Psoas muscle (tissue), 8 donors: ENCODE measurements around the gene BICRAL. TPM values are rescaled to one million over a fixed set of nuclear protein-coding genes. Genes with fewer than 3 reads are reported as not detected.

Source experiments
- ATAC-seq, 4 donors: fragments of 200-7000 bp; cut with Tn5 transposase; one replicate each; pipeline ENCODE4 v1.9.1; 2020; ENCODE audit warnings: moderate library complexity in 3 of 4, mild to moderate bottlenecking in 2 of 4
- DNase-seq, 2 donors: peaks; one replicate each; pipeline ENCODE4 v3.0.0-alpha.2; 2020
- H3K27ac ChIP-seq: fragments of 200-600 bp; one replicate; pipeline ENCODE4 v1.8.0; 2022
- H3K27me3 ChIP-seq, 3 donors: fragments of 200-600 bp in 1 of 3; one replicate each; pipeline versions ENCODE4 v1.6.1 to v1.8.0; 2013 to 2022; ENCODE audit warnings: low read length in 2 of 3, mild to moderate bottlenecking in 2 of 3, moderate library complexity in 1 of 3; ENCODE audit not compliant: insufficient read depth in 3 of 3
- H3K36me3 ChIP-seq, 2 donors: fragments of 200-600 bp in 1 of 2; one replicate each; pipeline versions ENCODE4 v1.6.1 to v1.8.0; 2013 to 2022; ENCODE audit warnings: low read depth in 1 of 2, mild to moderate bottlenecking in 1 of 2, moderate library complexity in 1 of 2; ENCODE audit not compliant: insufficient read depth in 1 of 2
- H3K4me1 ChIP-seq: fragments of 200-600 bp; one replicate; pipeline ENCODE4 v1.8.0; 2022
- H3K4me3 ChIP-seq: fragments of 200-600 bp; one replicate; pipeline ENCODE4 v1.8.0; 2022; ENCODE audit warnings: mild to moderate bottlenecking
- H3K9me3 ChIP-seq: fragments of 200-600 bp; one replicate; pipeline ENCODE4 v1.8.0; 2022
- CTCF ChIP-seq: fragments of 200-600 bp; IDR thresholded peaks from one replicate; pipeline ENCODE4 v1.8.0; 2022; ENCODE audit warnings: antibody characterized with exemption
- WGBS, 3 donors: extraction: QIAGEN DNeasy Blood & Tissue Kit; methylation state at CpG; one replicate each; pipeline versions ENCODE4 v1.1.6 to v1.1.7; 2013; 5-methylcytosine and 5-hydroxymethylcytosine counted together
- intact Hi-C, 2 donors: fragments of 100-400 bp; cut with DNase I; formaldehyde crosslinking; loops; one replicate each; pipeline versions ENCODE4 v1.11.0 to v1.14.2; 2022
- polyA plus RNA-seq, 3 donors: library from polyadenylated mRNA; stranded (reverse); fragments of 200-250 nt; gene quantifications; one replicate each; pipeline ENCODE4 v1.2.3, GENCODE V29; 2013
- total RNA-seq, 4 donors: library from RNA; stranded (reverse); fragmentation: NEBNext Ultra II Directional in 2 of 4; extraction: Animal tissue kit (Norgen Biotek cat#: 25700) in 2 of 4; gene quantifications; one replicate each; pipeline versions ENCODE4 v1.2.1 to v1.2.4, GENCODE V29; 2021 to 2023
- donor health status: healthy with polysubstance abuse.
- donor health status: DM: no; HTN: no; CAD: no; lungs with moderate emphysema.
- donor health status: Bipolar disorder and iron deficiency.
- donor health status: healthy.
- donor health status: DM: yes; HTN: yes; CAD: no.
- donor health status: DM: no; HTN: no; CAD: no.
- donor health status: DM: no; HTN: no; CAD: no.
- donor health status: DM: yes; HTN: yes; CAD: no.

BICRAL gene
- total and polyA plus RNA-seq, 7 donors: 2.8 to 12.2 (median 6.2) TPM

- ATAC-seq (no peak), DNase-seq (no peak)
- H3K27me3 ChIP-seq: peaks cover 0 to 15% (median 0%) of the 10 kb centered on the region in 3 donors
- no peaks in the 10 kb centered on the region for H3K9me3 ChIP-seq
- no peak overlapping the region for H3K27ac ChIP-seq
- no peak overlapping the region for H3K4me3 ChIP-seq
- H3K4me1 ChIP-seq: peaks cover 4% of the 10 kb centered on the region
- H3K36me3 ChIP-seq: no peaks in the 10 kb centered on the region
- TF ChIP-seq CTCF: no peak
- WGBS, 3 donors: 18 to 49% (median 20%) methylated on average over 5 of the region's 5 CpGs
- intact Hi-C loops: loop anchor here in 1 of 2 donors (5.0 to 10.0 kb wide), 2 partner anchors 65 to 427 kb away; no protein-coding TSS in a partner anchor
These were observed 125.5 kb downstream of the BICRAL start for GRCh38 chr6:42907336-42907735.

- Histone ChIP-seq H3K36me3 (no peaks in the 10 kb centered on the region), H3K4me3 (no peak overlapping the region), H3K27ac (no peak overlapping the region), H3K4me1 (peaks cover 4% of the 10 kb centered on the region), H3K9me3 (no peaks in the 10 kb centered on the region), H3K27me3 (peaks cover 0 to 32% (median 0%) of the 10 kb centered on the region in 3 donors)
- 83 to 88% (median 86%) methylated on average over 10 of the region's 10 CpGs for WGBS, 3 donors
- TF ChIP-seq CTCF: no peak
- ATAC-seq: no peak
- intact Hi-C loops: loop anchor here in 1 of 2 donors (5.0 to 10.0 kb wide), 2 partner anchors 62 to 425 kb away; no protein-coding TSS in a partner anchor
- no peak for DNase-seq
These were observed 128.0 kb downstream of the BICRAL start for GRCh38 chr6:42909835-42910234.

GRCh38 chr6:42911171-42912021 lies 129.5 kb downstream of the BICRAL start:
- H3K27me3 ChIP-seq: peaks cover 0 to 32% (median 0%) of the 10 kb centered on the region in 3 donors
- peaks cover 4% of the 10 kb centered on the region for H3K4me1 ChIP-seq
- WGBS, 3 donors: 7 to 10% (median 8%) methylated on average over 34 to 49 of the region's 49 CpGs
- TF ChIP-seq CTCF: no peak
- no peaks in the 10 kb centered on the region for H3K9me3 ChIP-seq
- intact Hi-C loops: no loop called here
- DNase-seq (no peak), ATAC-seq (no peak)
- H3K27ac ChIP-seq: no peak overlapping the region
- no peaks in the 10 kb centered on the region for H3K36me3 ChIP-seq
- H3K4me3 ChIP-seq: peak overlapping the region; percentile 34

- no peak for TF ChIP-seq CTCF
- Histone ChIP-seq H3K27ac (no peak overlapping the region), H3K4me3 (no peak overlapping the region), H3K36me3 (no peaks in the 10 kb centered on the region), H3K4me1 (peaks cover 4% of the 10 kb centered on the region), H3K27me3 (peaks cover 0 to 32% (median 0%) of the 10 kb centered on the region in 3 donors), H3K9me3 (no peaks in the 10 kb centered on the region)
- no peak for DNase-seq
- 65 to 68% (median 67%) methylated on average over 4 of the region's 4 CpGs for WGBS, 3 donors
- no peak for ATAC-seq
- intact Hi-C loops: no loop called here
These were observed 132.7 kb downstream of the BICRAL start for GRCh38 chr6:42914546-42914945.
